NCI-H128 (cell line): ENCODE results near the gene NEUROD1.
A peak's percentile ranks its signal among the peaks of the same experiment; 100 is the strongest.

Experiments used
- DNase-seq: peaks from one replicate; lab custom pipeline; 2025; ENCODE audit not compliant: unreplicated experiment; lab: John Stamatoyannopoulos, UW

Gene NEUROD1

DNA sequence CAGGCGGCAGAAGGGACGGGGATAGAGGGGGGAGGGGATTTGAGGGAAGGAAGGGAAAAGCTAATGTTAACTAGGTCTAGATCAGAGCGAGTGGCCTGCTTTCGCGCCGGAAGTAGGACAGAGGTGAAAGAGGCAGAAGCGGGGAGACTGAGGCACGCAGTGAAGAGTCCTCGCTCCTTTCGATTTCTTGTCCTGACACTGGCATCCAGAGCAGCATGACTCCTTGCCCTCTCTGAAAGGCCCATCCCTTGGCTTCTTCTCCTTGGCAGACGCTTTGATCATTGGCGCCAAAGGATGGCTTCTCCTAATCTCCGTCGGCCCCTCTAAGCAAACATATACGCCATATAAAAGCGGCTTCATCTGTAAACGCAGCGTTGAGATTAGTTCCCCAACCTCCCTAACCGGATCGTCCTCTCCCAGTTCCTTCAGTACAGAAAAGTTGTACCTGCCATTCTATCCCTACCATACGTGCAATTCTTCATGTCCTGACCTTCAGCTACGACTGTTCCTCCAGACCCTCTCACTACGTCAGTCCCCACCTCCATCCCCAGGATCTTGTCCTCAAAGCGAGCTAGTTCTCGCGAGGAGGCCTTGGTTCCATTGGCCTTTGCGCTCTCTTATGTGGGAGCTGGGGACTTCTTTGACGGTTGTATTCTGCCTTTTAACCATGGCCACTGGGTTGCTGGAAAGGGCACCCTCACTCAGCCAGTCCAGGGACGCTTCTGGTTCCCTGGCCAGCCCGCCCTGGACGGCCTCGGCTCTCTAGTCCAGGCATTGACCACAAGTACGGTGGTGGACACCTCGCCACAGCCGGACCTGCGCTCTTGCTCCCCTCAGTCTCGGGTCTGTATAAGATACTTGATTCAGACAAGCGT, 857 bp upstream of the NEUROD1 start:
- no peak for DNase-seq

DNA sequence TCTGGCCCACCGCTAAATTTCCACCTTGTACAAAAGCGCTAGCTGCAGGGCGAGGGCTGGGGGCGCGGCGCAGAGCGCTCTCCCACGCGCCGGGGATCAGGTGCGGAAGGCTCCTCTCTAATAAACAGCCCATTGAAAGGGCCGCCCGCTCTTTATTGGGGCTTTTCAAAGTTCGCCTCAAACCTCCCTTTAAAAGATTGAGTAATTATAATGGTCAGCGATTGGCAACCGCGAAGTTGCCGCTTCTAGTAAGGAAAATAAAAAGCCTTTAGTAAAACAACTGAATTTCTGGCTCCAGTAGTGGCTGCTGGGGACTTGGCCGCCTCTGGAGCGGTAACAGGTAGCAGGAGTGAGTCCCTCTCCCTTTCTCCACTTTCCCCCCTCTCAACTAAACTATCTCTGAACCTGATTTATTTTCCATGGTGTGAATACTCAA, 755 bp downstream of the NEUROD1 start:
- no peak for DNase-seq

DNA sequence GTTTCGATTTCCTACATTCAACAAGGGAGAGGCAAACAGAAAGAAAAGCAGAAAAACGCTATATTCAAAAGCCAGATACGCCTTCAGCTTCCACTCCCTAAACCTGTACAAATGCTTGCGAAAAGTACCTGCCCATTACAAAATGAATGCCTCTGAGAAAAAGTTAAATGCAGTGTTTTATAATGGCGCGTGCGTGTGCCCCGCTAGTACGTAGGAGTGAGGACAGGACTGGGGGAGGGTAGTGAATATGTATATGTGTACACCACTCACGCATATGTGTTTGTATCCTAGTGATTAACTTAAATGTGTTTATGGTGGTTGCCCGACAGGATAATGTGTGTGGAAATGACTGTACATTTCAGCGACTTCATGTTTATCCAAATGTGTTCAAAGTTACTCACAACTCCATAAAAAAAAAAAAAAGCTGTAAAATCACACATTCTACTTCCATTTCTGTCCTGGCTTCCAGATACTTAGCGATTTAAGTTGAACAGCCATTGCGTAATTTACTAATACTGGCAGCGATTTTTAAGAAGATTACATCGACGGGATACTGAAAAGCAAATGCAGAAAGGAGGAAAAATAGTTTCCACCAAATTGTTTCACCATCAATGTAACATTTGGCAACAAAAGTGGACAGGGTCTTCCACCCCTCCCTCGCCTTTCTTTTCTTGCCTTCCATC, 1.3 kb downstream of the NEUROD1 start:
- DNase-seq = no peak

DNA sequence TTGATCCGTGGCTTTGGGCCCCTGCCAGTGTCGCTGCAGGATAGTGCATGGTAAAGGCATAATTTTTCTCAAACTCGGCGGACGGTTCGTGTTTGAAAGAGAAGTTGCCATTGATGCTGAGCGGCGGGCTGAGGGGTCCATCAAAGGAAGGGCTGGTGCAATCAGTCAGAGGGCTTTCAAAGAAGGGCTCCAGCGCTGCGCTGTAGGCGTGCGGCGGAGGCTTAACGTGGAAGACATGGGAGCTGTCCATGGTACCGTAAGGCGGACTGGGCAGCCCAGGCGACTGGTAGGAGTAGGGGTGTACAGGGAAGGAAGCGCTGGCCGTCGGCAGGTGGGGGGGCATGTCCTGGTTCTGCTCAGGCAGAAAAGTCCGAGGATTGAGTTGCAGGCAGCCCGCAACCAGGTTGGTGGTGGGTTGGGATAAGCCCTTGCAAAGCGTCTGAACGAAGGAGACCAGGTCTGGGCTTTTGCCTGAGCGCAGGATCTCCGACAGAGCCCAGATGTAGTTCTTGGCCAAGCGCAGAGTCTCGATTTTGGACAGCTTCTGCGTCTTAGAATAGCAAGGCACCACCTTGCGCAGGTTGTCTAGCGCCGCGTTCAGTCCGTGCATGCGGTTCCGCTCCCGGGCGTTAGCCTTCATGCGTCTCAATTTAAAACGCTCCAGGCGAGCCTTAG, 2.3 kb downstream of the NEUROD1 start:
- no peak for DNase-seq

DNA sequence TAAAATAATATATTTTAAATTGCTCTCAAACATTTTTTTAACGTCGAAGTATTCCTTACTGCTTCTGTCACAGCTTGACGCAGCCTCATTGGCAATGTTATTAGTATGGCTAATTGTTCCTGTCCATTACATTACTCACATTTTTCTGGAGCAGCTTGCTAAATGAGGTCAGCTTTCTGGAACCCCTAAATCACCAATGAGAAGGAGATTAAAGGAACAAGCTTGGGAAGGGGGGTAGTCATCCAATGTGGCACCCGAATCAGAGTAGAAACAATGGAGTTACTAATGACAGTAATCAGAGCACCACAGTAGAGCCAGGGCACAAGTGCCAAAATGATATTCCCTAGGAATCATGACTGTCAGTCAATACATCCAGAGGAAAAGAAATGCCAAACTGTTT, 5.1 kb downstream of the NEUROD1 start:
- DNase-seq = no peak

DNA sequence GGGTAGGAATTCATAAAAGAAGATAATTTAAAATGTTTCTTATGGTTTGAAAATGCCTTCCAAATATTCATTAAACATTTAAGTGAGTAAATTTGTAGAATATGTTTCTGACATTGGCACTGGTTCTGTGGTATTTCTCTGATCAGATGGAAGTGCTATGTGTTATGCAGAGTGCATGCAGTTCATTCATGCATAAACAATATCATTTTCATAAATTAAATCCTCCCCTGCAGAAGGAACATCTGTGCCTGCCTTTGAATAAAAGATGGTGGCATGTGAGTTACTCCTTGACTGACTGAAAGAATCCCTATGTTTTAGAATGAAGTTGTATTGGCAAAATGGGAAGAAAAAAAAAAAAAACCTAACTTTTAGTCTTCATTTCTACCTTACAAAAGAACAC, 5.9 kb downstream of the NEUROD1 start:
- DNase-seq = no peak

DNA sequence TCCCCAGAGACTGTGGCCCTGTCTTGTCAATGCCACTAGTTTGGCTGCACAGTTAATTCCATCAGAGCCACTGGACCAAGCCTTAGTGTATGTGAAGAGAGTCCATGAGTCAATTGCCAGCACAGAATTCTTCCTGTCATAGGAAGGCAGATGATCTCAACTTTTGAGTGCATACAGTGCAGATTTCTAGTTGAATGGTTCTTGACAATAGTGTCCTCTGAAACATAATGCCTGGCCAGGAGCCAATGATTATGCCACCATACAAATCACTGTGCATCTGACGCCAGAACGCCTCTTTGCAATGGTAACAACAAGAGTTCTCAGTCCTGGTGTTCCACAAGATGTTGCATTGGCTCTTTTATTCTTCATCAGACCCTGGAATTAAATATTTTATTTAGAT, 7.1 kb downstream of the NEUROD1 start:
- peak; percentile 46 for DNase-seq

DNA sequence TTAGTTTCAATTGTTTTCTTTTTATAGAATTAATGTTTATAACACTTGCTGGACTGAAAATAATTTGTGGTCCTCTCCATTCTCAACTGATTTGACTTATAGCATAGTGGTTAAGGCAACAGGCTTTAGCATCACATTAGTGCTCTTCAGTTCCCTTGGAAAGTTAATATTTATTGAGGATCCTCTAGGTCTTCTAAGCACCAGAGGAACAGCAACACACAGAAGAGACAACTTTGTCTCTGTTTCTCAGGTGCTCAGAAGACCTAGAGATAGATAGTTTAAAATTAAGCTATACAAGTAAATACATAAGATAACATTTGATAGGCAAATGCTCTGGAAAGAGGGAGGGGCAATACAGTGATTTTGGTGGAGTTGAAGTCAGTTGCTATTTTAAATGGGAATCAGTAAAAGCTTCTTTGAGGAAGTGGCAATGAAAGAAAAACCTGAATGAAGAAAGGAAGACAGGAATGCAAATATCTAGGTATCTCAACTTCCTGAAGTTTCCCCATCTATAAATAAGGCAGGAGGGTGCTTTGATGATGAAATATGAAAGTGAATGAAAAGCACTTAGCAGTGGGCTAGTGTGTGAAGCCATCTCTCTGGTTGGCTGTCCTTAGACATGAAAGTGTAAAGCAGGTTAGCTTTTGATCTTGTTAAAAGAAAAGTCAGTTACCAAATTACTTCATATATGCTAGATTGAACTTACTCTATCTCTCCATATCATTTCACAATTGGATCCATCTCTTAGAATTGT, 7.9 kb downstream of the NEUROD1 start:
- DNase-seq = no peak

DNA sequence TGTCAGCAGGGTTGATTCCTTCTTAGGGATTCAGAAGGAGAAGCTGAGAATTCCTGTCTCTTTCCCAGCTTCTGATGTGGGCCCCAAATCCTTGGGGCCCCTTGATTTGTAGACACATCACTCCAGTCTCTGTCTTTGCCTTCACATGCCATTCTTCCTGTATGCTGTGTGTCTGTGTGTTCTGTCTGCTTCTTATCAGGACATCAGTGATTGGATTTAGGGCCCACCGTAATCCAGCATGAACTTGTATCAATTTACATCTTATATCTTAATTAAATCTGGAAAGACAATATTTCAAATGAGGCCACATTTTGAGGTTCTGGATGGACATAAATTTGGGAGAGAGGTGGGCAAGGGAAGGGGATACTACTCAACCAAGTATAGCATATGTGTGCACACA, 9.7 kb downstream of the NEUROD1 start:
- no peak for DNase-seq

DNA sequence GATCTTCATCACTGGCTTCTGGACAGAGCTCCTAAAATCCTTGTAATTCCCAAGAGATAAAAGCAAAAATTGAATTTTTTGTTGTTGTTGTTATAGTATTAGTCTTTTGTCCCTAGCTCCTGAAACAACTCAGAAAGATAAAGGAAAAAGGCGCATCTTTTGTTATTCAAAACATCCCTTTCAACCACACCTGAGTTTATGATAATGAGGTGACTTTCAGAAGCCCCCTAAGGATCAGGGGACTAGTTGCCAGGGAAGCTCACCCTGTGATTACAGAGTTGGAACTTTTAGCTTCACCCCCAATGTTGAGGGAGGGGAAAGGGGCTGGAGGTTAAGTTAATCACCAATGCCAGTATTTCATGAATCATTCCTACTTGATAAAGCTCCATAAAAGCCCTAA, 13.1 kb downstream of the NEUROD1 start:
- DNase-seq = no peak

DNA sequence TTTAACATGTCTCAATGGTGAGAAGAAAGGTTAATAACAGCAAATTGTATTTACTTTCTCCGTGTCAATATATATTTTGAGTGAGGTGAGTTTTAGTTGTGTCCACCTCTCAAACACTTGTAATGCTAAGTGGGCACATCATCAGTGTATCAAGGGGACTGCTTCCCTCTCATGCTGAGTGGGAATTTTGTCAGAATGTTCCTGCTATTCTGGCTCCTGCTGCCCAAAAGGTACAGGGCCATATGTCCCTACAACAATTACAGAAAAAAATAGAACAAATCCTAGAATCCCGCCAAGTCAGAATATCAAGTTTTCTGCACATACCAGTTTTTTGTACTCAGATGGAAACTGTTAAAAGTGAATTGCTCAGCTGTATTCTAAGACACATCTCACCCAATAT, 18.0 kb downstream of the NEUROD1 start:
- no peak for DNase-seq

DNA sequence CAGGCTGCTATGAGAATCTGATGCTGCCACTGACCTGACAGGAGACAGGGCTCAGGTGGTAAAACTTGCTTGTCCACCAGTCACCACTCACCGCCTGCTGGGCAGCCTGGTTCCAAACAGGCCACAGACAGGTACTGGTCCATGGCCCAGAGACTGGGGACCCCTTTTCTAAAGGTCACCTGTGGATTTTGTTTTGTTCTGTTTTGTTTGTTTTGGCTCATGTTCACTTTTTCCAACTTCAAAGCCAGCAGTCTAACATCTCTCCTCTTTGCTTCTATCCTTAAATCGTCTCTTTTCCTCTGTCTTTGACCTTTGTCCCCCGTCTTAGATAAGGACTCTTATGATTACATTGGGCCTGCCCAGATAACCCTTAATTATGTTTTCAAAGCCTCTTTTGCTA, 20.1 kb downstream of the NEUROD1 start:
- DNase-seq = no peak

DNA sequence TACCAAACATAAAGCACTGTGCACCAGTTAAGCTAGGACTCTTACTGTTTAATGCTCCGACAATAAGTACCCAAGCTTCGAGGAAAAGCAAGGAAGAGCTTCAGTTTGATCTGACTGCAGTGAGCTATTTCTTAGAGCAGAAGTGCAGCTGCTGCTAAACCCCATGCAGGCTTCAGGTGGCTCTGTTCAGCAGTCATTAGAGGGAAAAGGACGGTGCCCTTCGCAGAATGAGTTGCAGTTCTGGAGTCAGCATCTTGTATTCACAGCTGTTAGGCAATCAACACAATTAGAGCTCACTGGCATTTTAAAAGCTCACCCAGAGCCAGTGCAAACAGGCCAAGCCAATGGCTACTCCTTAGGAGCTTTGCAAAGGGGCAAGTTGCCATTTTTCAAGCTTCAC, 21.9 kb downstream of the NEUROD1 start:
- no peak for DNase-seq

DNA sequence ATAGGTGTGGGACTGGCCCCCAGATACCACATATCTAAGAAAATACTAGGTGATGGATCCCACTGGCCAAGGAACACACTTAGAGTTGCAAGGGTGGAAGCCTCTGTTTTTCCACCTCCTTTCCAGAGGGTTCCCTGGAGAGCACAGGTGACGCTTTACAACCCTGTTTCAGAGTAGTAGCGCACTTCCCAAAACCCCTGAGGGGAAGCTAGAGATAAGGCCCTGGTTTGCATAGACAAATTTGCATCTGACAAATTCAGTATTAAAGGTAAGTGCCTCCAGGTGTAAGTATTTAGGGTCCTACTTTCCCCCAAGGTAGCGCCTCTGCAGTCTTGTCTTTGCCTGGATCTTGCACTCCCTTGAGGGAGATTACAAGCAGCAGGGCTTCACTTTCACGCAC, 22.9 kb downstream of the NEUROD1 start:
- no peak for DNase-seq

DNA sequence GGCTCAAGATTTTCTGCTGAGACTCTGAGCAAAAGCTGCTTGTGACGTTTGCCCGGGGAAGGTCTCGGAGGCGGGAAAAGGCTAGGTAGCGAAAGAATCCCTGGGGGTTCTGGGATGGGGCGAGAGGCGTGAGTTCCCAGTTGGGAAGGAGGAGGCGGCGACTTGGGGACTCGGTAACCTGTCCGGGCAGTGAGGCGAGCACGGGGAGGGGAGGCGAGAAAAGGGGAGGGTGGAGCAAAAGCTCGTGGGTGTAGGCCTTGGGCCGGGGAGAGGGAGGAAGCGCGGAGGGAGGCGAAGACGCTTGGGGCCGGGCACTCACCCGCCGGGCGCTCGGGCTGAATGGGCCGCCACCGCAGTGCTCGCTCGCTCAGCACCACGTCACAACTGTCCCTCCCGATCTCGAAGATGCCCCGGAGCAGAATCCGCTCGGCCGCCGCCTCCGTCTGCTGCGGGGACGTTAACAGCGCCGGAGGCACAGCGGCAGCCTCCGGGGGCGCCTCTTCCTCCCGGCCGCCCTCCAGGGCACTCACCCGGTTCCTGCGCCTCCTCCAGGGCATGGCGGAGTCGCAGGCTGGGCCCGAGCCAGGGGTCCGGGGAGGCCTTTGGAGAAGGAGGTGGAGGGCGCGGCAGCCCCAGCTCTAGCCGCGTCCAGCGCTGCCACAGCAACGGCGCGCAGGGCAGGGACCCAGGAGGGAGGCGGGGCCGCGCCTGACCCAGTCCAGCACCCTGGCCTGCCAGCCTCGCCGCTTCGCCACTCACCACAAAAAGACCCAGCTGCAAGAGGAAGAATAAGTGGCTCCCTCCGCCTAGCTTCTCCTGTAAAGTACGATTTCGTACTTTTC, 23.6 kb downstream of the NEUROD1 start, which contains the start of gene CERKL:
Gene CERKL, minus strand, starts transcription at position 656 of the 842 bp plus-strand sequence. Its CDS starts 99 bp downstream, at position 557.
- DNase-seq = no peak

DNA sequence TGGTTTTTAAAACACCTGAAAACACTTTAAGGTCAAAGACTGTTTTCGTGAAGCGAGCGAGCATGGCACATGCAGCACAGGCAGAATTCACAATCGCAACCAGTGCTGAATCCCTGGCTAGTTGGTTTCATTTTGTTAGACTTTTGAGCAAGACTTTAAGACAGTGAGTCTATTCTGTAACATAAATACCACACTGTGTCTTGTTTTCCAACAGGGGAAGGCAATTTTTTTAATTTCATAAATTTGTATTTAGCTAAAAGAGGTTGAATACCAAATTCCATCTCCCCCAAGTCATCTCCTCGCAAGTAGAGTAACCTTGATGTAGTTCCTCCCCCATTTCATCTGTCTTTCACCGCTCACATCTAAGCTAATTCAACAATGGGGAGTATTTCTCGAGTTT, 24.8 kb downstream of the NEUROD1 start:
- DNase-seq = no peak

DNA sequence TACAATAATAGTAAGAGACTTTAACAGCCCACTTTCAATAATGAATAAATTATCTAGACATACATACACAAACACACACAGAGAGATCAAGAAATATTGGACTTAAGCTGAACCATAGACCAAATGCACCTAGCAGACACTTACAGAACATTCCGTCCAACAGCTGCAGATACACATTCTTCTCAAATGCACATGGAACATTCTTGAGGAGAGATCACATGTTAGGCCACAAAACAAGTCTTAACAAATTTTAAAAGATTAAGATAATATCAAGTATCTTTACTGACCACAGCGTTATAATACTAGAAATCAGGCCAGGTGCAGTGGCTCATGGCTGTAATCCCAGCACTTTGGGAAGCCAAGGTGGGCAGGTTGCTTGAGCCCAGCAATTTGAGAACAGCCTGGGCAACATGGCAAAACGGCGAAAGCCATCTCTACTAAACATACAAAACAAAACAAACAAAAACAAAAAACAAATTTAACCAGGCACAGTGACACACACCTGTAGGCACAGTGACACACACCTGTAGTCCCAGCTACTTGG, 30.8 kb downstream of the NEUROD1 start:
- no peak for DNase-seq

DNA sequence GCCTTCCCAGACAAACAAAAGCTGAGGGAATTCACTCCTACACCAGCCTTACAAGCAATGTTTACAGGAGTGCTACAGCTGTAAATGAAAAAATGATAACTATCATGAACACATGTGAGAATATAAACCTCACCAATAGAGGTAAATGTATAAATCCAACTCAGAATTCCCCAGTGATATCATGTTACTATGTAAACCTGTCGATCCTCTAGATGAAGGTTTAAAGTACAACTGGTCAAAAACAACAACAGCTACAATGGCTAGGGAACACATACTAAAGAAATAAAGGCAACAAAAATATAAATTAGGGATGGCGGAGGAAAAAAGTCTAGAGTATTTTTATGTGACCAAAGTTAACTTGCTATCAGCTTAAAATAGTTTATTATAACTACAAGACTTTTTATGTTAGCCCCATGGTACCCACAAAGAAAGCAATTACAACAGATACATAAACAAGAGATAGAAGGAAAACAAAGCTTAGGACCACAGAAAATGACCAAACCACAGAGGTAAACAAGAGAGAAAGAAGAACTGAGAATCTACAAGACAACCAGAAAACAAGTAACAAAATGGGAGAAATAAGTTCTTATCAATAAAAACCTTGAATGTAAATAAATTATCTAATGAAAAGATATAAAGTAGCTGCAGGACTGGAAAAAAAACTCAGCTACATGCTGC, 31.7 kb downstream of the NEUROD1 start:
- DNase-seq = no peak

DNA sequence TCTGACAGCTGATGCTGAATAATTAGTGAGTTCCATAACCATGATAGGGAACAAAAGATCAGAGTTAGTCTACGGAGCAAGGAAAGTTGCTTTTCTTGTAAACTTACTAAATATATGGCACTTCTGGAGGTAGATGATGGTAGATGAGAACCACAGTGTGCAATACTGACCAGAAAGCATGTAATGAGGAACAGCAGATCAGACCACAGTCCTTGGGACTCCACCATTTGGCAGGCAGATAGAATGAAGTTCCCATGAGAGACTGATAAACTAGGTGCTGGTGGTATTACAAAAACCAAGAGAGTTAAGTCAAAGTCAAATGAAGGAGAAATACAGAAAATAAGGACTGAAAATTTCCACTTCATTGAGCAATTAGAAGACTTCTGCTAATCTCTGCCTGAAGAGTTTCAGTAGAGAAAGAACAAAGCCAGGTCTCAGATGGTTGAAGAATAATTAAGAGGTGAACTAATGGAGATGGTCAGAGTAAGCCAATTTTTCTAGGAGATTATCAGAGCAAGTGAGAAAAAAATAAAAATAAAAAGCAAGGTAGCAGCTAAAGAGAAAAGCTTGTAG, 33.8 kb downstream of the NEUROD1 start:
- no peak for DNase-seq
